ENCODE data around the gene BUD23.

Gene BUD23

GRCh38 chr7:73742753-73743641 lies 59.6 kb downstream of the BUD23 start:
- DNase-seq (ENCODE audit: low read depth) = no peak

- DNase-seq (ENCODE audit: low read depth) = no peak
Observed at GRCh38 chr7:73746378-73746777, 63.0 kb downstream of the BUD23 start.
